Daoy (cell line): ENCODE measurements around the gene ZNF575. TPM values are rescaled to one million over a fixed set of nuclear protein-coding genes. Genes with fewer than 3 reads are reported as not detected.
"Not testable (repeated sequence)": the region's sequence is repeated elsewhere in the genome, so short reads cannot be mapped to it uniquely, and the experiment has no call there.

Source experiments
- DNase-seq: peaks from one replicate; pipeline ENCODE4 v3.0.0-alpha.2; 2015; ENCODE audit warnings: low read depth
- total RNA-seq: library from RNA; depleted of rRNA; stranded (reverse); fragments of >200 nt; shearing (Covaris generic); gene quantifications from 2 replicates; pipeline ENCODE4 v1.2.3, GENCODE V29; 2014

The ZNF575 gene
- total RNA-seq, 1 experiment from 2014 or later, result not detected

DNA sequence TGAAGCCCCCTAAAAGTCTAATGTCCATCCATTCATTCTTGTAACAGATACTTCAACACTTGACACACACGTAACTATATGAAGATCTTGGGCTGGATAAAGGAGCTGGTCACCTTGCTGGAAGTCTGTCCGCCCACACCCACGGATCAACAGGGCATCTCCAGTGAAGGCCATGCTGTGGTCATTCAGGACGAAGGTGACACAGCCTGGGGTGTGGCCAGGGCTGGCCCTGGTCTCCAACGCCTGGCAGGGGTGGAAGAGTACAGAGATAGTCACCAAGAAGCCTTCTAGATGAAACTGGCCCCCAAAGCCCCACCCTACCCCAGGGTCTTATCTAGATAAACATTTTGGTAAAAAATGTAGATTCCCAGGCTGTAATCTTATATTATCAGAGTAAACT lies 21.7 kb upstream of the ZNF575 start:
- DNase-seq, result no peak

DNA sequence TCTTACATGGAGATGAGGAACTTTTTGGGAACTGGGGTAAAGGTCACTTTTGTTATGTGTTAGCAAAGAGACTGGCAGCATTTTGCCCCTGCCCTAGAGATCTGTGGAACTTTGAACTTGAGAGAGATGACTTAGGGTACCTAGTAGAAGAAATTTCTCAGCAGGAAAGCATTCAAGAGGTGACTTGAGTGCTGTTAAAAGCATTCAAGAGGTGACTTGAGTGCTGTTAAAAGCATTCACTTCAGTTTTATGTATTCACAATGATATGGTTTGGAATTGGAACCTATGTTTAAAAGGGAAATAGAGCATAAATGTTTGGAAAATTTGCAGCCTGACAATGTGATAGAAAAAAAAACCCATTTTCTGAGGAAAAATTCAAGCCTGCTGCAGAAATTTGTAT lies 20.6 kb upstream of the ZNF575 start:
- DNase-seq, result not testable (repeated sequence)

DNA sequence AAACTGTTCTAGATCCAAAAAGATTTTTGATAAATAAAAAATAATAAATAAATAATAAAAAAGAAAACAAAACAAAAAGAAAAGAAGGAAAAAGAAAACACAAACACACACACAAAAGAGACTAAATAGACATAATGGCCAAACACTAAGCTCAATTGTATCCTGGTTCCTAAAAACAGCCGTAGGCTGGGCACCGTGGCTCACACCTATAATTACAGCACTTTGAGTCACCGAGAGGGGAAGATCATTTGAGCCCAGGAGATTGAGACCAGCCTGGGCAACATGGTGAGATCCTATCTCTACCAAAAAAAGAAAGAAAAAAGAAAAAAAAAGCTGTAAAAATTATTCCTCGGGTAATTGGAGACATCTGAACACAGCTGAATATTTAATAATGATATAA lies 14.9 kb upstream of the ZNF575 start:
- DNase-seq, result no peak

DNA sequence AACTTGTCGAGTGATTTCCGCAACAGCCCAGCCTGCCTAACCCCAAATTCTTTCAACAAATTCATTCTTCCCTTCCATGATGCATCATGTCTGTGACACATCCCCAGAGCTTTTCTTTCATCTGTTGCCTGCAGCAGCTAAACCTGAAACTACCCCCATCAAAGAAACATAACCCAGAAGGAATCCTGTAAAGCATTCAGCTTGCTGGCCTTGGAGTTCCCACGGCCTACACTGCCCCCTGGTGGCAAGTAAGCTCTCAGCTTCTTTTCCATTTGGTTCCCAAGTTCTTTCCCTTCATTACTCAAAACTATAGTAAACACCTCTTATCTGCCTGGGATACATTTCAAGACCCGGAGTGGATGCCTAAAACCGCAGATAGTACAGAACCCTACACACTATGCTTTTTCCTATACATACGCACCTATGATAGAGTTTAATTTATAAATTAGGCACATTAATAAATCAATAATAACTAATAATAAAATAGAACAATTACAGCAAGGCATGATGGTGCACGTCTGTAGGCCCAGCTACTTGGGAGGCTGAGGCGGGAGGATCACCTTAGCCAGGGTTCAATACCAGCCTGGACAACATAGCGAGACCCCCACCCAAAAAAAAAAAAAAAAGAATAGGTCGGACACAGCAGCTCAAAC lies 13.4 kb upstream of the ZNF575 start:
- DNase-seq, result peak; percentile 90

DNA sequence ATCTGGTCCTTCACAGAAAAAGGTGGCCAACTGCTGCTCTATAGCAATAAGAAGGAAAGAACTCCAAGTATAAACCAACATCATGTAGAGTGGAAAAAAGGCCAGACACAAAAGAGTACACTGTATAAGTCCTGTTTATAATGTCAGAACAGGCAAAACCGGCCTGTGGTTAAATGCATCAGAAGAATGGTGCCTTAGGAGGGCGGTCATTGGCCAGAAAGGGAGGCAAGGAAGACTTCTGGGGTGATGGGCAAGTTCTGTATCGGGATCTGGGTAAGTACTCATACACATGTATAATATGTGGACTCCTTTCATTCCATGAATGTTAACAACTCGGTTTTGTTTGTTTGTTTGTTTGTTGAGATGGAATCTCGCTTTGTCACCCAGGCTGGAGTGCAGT lies 10.1 kb upstream of the ZNF575 start:
- no peak for DNase-seq

DNA sequence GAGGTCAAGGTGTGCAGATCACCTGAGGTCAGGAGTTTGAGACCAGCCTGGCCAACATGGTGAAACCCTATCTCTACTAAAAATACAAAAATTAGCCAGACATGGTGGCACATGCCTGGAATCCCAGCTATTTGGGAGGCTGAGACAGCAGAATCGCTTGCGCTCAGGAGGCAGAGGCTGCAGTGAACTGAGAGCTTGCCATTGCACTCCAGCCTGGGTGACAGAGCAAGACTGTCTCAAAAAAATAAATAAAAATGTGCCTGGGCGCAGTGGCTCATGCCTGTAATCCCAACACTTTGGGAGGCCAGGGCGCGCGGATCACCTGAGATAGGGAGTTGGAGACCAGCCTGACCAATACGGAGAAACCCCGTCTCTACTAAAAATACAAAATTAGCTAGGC lies 9.3 kb upstream of the ZNF575 start:
- DNase-seq, result not testable (repeated sequence)

DNA sequence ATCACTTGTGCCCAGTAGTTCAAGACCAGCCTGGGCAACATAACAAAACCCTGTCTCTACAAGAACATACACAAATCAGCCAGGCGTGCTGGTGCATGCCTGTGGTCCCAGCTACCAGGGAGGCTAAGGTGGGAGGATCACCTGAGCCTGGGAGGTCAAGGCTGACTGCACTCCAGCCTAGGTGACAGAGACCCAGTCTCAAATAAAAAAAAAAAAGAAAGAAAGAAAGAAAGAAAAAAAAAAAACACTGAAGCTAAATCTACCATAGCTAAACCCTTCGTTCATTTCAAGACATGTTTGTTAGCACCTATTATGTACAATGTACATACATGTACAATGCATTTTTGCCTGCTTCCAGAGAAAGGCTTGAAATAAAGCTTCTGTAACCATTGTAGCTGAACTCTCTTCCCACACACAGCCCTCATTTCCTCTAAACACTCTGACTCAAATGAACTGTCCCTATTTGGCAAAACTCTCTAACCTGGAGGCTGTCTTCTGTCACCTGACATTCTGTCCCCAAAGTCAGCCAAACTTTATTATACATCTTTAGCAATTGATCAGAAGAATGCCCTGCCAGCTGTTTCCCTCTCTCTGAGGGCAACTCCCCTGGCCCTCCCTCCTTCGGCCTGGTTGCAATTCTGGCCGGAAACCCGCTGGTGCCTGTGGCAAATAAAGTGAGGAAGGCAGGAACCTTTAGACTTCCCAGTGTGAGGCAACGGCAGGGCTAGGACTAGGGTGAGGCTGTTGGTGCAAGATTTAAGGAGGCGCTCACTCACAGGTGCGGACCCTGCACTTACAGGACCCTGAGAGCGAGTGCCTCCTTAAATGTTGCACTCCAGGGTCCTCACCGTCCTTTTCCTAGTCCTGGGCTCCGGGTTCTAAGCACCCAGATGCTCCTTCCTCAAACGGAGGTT lies 7.8 kb upstream of the ZNF575 start:
- peak; percentile 31 for DNase-seq

DNA sequence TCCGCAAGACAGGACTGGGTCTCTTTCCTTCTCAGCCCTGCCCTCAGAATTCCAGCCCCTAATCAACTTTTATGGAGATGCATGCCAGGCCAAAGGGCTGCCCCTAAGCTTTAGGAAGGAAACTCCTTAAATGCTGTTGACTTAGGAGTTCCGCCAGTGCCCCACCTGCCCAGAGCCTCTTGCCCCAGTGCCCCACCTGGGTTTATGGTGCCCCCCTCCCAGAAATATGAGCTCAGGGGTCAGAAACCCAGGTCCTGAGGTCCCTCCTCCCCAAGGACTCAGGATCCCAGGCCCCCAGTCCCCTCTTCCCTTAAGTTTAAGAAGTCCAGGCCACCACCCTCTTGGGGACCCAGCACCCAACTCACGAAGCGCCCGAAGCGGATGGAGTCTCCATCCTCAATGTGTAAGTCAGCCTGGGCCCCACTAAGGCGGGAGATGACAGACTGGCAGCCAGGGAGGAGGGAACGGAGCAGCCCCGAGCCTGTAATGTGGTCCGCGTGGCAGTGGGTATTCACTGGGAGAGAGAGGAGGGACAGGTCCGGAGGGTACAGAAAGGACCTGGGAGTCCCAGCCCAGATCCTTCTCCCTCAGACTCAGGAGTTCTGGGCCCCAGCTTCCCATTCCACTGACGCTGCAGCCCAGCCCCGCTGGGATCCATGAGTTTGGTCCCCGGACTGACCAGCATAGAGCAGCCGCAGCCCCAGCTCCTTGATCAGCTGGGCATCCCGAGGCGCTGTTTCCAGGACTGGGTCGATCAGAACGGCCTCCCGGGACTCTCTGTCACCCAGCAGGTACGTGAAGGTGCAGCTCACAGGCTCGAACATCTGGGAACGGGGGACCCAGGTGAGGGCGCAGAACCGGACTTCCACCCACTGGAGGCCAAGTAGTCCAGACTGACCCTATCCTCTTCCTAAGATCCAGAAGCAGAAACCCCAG lies 6.9 kb upstream of the ZNF575 start:
- no peak for DNase-seq

DNA sequence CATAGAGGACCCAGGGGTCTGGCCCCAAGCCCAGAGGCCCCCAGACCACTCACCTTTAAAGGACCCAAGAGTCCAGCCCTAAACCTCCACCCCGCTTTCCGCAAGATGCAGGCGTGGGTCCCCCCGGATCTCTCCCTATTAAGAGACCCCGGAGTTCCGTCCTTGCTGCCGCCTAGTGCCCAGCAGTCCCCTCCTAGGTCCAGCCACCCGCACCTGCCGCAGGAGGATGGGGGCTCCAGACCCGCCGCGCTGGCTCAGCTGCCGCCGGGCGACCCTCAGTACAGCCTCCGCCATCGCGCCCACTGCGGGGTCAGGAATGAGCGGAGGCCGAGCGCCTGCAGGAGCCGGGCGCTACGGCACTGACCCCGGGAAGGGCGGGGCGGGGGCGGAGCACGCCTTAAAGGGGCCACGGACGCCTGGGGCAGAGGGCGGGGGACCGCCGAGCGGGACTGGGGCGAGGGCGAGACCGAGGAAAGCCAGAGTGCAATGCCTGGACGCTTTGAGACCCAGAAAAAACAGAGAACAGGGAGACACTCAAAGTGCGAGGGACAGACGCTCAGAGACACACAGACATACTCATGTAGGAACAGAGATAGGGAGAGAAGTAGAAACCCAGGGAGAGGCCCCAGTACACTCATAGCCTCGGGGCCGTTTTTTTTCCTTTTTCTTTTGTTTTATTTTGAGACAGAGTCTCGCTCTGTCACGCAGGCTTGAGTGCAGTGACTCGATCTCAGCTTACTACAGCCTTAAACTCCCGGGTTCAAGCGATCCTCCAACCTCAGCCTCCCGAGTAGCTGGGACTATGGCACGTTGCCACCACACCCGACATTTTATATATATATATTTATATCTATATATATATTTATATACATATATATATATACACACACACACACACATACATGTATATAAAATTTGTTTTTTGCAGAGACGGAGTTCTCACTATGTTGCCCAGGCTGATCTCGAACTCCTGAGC lies 5.8 kb upstream of the ZNF575 start, which contains the start of gene ETHE1:
Gene ETHE1 (minus strand): TSS at position 318 of the 976 bp plus-strand sequence. CDS start 24 bp downstream, at position 294.
- DNase-seq, result peak; percentile 74

DNA sequence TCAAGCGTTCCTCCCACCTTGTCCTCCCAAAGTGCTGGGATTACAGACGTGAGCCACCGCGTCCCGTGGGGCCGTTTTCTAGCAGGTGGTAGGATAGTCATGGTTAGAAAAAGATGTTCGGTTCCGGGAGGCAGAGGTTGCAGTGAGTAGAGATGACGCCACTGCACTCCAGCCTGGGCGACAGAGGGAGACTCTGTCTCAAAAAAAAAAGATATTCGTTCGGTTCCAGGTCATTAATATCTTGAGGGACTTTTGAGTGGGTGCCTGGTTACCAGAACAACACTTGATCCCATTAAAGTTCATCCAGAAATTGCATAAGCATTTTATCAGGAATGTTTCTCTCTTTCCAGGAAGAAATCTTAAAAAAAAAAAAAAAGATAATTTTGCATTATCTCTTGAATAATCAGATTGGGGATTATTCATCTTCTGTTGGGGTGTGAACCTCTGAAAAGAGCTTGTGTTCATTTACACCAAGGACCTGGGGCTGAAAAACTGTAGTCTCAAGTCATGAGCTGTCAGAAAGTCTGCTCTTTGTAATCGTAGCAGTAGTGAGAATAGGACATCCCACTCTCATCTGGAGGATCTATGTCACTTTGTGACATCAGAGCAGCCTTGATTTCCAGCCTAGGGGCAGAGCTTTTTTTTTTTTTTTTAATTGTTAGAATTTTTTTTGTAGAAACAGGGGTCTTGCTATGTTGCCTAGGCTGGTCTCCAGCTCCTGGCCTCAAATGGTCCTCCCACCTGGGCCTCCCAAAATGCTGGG lies 4.9 kb upstream of the ZNF575 start:
- peak; percentile 53 for DNase-seq

DNA sequence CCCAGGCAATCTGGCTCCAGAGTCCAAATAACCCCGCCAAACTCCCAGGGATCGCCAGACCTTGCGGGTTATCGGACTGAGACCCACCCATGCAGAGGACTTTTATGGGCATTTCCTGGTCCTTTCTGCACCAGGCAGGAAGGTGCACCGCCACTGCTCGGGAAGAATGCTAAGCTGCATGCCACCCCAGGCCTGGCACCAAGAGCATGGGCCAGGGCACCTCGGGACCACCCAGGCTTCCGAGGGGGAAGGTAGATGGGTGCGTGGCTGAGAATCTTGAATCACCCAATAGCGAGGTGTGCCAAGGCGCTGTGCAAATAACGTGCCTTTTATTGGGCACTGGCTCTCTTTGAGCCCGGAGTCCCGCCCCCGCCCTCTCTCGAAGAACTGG lies 422 bp upstream of the ZNF575 start:
- peak; percentile 58 for DNase-seq

DNA sequence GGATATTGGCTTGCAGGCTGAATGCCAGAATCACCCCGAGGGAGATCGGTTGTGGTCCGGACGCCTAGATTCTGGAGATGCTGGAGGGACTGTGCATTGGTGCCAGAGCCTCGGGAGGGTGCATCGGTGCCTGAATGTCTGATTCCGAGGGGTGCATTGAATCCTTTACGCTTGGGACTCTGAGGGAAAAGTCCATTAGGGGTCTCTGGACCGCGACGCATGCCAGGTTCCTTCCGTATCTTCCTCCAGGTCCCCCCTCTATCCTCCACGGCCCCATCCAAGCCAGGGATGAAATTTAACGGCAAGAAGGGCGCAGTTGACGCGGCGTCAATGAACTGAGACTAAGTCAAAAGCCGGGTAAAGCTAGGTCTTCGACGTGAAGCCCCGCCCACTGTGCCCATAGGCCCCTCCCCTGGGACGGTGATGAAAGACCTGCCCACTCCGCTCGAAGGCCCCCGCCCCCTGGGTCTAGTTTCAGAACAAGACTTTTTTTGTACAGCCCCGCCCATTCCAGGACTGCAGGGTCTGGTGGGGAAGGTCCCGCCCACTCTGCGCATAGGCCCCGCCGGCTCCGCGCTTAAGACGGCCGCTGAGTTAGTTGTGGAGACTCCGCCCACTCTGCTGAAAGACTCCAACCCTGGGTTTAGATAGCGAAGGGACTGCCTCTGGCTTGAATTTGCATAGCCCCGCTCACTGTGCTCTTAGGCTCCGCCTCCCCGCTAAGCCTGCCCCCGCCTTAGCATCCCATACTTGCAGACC lies 737 bp downstream of the ZNF575 start:
- peak; percentile 98 for DNase-seq

DNA sequence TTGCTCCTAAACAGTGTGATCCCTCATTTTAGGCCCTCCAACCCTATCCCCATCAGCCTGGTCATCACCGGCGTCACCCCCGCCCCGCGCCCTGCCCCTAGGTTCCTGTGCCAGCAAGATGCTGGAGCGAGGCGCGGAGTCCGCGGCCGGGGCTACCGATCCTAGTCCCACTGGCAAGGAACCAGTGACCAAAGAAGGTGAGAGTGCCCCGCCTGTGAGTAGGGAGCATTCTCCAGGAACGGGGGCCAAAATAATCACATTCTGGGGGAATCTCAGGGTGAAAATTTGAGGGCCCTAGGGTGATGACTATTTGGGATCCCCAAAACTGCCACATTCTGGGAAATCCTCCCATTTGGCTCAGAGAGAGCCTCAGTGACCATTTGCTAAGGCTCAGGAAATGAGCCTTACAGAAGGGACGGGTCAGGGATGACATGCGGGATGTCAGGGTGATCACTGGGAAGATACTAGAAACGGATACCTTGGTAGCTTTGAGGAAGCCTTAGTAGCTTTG lies 1.4 kb downstream of the ZNF575 start:
- DNase-seq, result no peak

DNA sequence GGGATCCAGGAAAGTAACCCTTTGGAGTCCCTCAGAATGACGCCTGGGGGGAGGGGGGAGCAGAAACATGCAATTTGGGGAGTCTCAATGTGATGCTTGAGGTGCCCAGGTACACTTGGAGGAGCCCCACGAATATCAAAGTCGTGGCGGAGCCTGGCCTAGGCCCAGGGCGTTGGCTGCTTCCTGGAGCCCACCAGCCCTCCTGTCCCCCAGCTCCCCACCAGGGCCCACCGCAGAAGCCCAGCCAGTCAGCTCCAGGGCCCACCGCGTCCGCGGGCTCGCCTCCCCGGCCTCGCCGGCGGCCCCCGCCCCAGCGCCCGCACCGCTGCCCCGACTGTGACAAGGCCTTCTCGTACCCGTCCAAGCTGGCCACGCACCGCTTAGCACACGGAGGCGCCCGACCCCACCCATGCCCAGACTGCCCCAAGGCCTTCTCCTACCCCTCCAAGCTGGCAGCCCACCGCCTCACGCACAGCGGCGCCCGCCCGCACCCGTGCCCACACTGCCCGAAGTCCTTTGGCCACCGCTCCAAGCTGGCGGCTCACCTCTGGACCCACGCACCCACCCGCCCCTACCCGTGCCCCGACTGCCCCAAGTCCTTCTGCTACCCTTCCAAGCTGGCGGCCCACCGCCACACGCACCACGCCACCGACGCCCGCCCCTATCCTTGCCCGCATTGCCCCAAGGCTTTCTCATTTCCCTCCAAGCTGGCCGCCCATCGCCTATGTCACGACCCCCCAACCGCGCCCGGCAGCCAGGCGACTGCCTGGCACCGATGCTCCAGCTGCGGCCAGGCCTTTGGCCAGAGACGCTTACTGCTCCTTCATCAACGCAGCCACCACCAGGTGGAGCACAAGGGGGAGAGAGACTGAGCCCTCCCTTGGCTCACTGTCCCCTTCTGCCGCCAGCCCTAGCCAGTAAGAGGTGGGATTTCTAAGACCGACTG lies 2.1 kb downstream of the ZNF575 start:
- DNase-seq, result peak; percentile 47

DNA sequence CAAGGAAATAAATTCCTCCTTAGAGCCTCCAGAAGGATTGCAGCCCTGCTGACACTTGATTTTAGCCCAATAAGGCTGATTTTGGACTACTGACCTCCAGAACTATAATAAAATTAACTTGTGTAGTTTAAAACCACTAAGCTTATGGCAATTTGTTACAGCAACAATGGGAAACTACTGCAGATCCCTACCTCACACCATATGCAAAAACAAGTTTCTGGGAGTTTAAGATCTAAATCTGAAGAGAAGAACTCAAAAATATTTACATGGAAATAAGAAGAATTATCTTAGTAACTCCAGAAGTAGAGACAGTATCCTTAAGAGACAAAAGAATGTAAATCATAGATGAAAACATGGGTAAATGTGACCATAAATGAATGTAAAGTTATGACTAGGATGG lies 5.9 kb downstream of the ZNF575 start:
- DNase-seq, result no peak

DNA sequence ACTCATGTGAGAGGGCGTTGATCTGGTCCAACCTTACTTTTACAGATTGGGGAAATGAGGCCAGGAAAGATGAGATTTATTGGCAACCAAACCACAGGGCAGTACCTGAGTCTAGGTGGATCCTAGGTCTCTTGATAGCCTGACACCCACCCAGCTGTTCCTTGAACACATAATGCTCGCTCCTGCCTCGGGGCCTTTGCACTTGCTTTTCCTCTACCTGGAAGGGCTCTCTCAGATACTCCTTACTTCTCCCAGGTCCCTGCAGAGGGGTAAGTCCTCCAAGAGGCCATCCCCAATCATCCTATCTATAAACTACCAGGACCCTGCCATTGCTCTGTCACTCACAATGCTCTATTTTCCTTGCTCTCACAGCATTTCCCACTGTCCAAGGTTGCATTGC lies 7.4 kb downstream of the ZNF575 start:
- DNase-seq, result no peak

DNA sequence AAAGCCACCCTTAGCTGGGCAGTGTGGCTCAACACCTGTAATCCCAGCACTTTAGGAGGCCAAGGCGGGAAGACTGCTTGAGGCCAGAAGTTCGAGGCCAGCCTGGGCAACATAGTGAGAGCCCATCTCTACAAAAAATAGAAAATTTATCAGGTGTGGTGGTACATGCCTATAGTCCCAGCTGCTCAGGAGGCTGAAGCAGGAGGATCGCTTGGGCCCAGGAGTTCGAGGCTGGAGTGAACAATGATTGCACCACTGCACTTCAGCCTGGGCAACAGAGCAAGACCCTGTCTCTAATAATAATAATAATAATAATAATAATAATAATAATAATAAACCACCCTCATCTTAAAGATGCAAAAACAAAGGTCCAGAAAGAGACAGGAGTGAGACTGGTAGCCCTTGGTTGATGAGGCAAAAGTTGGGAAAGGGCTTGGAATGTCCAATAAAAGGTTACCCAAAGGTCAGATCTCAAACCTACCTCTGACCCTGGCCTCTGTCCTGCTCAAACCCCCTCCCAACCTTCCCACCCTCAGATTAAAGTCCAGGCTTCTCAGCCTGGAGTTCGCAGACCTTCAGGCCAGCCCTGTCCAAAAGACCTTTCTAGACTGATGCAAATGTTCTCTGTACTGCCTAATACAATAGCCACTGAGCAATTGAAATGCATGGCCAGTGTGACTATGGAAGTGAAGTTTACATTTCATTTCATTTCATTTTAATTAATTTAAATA lies 9.1 kb downstream of the ZNF575 start:
- no peak for DNase-seq
